Measurements from ENCODE around the gene IQUB. TPM values are rescaled to one million over a fixed set of nuclear protein-coding genes. Genes with fewer than 3 reads are reported as not detected.
"Not testable (repeated sequence)": the region's sequence is repeated elsewhere in the genome, so short reads cannot be mapped to it uniquely, and the experiment has no call there.

The IQUB gene
- total RNA-seq, 4 donors from 2014 or later = not detected

GRCh38 chr7:123538897-123539296 lies 4.5 kb upstream of the IQUB start:
- no peaks in the 10 kb centered on the region for H3K36me3 ChIP-seq
- peaks cover 0 to 4% (median 1%) of the 10 kb centered on the region in 4 donors for H3K4me1 ChIP-seq
- H3K4me3 ChIP-seq = no peak overlapping the region
- no peak for DNase-seq
- no peaks in the 10 kb centered on the region for H3K9me3 ChIP-seq
- H3K27ac ChIP-seq = no peak overlapping the region
- no peaks in the 10 kb centered on the region for H3K27me3 ChIP-seq
- TF ChIP-seq POLR2A (IDR thresholded peaks at IDR 0.05) = no peak

GRCh38 chr7:123538189-123538714 lies 3.9 kb upstream of the IQUB start:
- no peaks in the 10 kb centered on the region for H3K27me3 ChIP-seq
- H3K9me3 ChIP-seq = no peaks in the 10 kb centered on the region
- peaks cover 0 to 9% (median 3%) of the 10 kb centered on the region in 4 donors for H3K4me1 ChIP-seq
- H3K4me3 ChIP-seq = no peak overlapping the region
- no peak for DNase-seq
- H3K27ac ChIP-seq = no peak overlapping the region
- TF ChIP-seq, protein P1, sequence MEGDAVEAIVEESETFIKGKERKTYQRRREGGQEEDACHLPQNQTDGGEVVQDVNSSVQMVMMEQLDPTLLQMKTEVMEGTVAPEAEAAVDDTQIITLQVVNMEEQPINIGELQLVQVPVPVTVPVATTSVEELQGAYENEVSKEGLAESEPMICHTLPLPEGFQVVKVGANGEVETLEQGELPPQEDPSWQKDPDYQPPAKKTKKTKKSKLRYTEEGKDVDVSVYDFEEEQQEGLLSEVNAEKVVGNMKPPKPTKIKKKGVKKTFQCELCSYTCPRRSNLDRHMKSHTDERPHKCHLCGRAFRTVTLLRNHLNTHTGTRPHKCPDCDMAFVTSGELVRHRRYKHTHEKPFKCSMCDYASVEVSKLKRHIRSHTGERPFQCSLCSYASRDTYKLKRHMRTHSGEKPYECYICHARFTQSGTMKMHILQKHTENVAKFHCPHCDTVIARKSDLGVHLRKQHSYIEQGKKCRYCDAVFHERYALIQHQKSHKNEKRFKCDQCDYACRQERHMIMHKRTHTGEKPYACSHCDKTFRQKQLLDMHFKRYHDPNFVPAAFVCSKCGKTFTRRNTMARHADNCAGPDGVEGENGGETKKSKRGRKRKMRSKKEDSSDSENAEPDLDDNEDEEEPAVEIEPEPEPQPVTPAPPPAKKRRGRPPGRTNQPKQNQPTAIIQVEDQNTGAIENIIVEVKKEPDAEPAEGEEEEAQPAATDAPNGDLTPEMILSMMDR (IDR thresholded peaks at IDR 0.05) = no peak
- TF ChIP-seq POLR2A (IDR thresholded peaks at IDR 0.05) = no peak
- no peaks in the 10 kb centered on the region for H3K36me3 ChIP-seq

DNA sequence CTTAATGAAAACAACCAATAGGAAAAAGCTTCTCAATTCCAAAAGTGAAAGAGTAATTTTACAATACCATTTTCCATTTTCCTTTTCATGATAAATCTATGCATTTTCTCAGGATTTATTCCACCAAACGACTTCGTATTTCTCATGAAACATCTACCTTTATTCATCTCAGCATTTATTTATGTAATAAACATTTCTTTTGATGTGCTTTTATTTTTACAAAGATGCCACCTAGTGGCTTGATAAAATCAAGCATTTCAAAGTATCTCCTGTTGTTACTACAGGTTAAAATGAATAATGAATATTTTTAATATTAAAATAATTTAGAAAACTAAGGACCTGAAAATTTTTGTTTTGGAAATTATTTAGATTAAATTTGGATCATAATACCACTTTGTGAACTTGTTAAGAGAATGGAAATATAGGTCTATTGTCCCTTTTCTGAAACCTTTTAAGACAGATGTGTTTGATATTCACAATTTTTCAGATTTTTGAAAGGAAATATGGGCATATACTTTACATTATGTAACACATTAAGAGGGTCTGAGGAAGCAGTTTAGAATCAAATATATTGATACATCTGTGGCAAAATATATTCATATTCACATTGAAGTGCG lies 2.7 kb upstream of the IQUB start:
- H3K4me1 ChIP-seq = peaks cover 0 to 9% (median 3%) of the 10 kb centered on the region in 4 donors
- no peak for DNase-seq
- no peaks in the 10 kb centered on the region for H3K36me3 ChIP-seq
- H3K27ac ChIP-seq = no peak overlapping the region
- H3K27me3 ChIP-seq = no peaks in the 10 kb centered on the region
- no peaks in the 10 kb centered on the region for H3K9me3 ChIP-seq
- H3K4me3 ChIP-seq = no peak overlapping the region
- TF ChIP-seq POLR2A (IDR thresholded peaks at IDR 0.05) = no peak
- TF ChIP-seq, protein P1 (IDR thresholded peaks at IDR 0.05) = peak in 5 of 6 experiments; percentile 22 to 55 (median 46)

GRCh38 chr7:123535517-123535916 lies 1.1 kb upstream of the IQUB start:
- peak in 1 of 3 donors; percentile 39 for DNase-seq
- Histone ChIP-seq H3K4me1 (peaks cover 0 to 9% (median 3%) of the 10 kb centered on the region in 4 donors), H3K9me3 (no peaks in the 10 kb centered on the region), H3K4me3 (peak overlapping the region in 3 of 4 donors; percentile 55 to 68 (median 65)), H3K36me3 (no peaks in the 10 kb centered on the region), H3K27ac (peak overlapping the region in 1 of 4 donors; percentile 90), H3K27me3 (no peaks in the 10 kb centered on the region)
- TF ChIP-seq, protein P1 (IDR thresholded peaks at IDR 0.05) = no peak
- TF ChIP-seq POLR2A (IDR thresholded peaks at IDR 0.05) = no peak

GRCh38 chr7:123533929-123534382 lies 439 bp downstream of the IQUB start:
- peak in 1 of 3 donors; percentile 16 for DNase-seq
- Histone ChIP-seq H3K27me3 (no peaks in the 10 kb centered on the region), H3K4me1 (peaks cover 0 to 9% (median 3%) of the 10 kb centered on the region in 4 donors), H3K4me3 (peak overlapping the region; percentile 55 to 68 (median 64)), H3K36me3 (no peaks in the 10 kb centered on the region), H3K9me3 (no peaks in the 10 kb centered on the region), H3K27ac (peak overlapping the region in 1 of 4 donors; percentile 18)
- TF ChIP-seq POLR2A (IDR thresholded peaks at IDR 0.05) = no peak
- TF ChIP-seq, protein P1 (IDR thresholded peaks at IDR 0.05) = no peak

- TF ChIP-seq, protein P1 (IDR thresholded peaks at IDR 0.05) = no peak
- TF ChIP-seq POLR2A (IDR thresholded peaks at IDR 0.05) = no peak
- no peak overlapping the region for H3K27ac ChIP-seq
- H3K9me3 ChIP-seq = no peaks in the 10 kb centered on the region
- H3K27me3 ChIP-seq = no peaks in the 10 kb centered on the region
- H3K4me3 ChIP-seq = no peak overlapping the region
- peaks cover 0 to 9% (median 3%) of the 10 kb centered on the region in 4 donors for H3K4me1 ChIP-seq
- H3K36me3 ChIP-seq = no peaks in the 10 kb centered on the region
- no peak for DNase-seq
These were observed 860 bp downstream of the IQUB start for GRCh38 chr7:123533553-123533917.

DNA sequence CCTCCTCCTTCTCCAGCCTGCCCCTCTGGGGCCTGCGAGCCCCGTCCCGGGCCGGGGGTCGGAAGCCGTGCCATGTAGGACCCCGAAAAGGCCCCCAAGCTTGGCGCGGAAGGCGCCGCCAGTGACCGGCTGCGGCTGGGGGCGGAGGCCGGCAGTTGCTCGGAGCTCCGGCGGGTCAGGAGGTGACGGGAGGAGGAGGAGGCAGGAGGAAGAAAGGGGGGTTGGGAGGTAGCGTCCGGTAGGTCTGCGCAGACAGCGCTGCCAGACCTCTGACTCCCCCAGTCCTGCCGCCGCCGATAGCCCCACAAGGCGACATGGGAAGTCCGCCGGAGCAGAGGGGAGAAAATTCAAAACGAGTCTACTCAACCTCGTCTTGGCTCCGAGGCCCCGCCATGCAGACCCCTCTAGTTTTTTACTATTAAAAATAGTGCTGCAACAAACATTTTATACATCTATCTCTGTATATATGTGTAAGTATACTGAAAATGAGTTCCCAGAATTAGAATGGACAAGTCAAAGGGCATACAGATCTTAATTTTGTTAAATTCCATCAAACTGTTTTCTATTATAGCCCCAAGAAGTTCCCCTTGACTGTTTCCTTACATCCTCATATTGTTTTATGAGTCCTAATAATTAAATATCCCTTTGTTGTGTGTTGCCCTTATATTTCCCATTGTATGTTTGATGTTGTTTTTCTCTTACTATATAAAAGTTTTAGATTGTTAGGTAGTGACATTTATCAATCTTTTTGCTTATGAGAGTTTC lies 1.4 kb downstream of the IQUB start:
- peak in 2 of 3 donors; percentile 22 to 54 for DNase-seq
- H3K4me1 ChIP-seq, H3K36me3 ChIP-seq, H3K27me3 ChIP-seq, H3K9me3 ChIP-seq, H3K27ac ChIP-seq: not testable (repeated sequence)
- peak overlapping the region in 3 of 4 donors; percentile 9 to 45 (median 17) for H3K4me3 ChIP-seq

DNA sequence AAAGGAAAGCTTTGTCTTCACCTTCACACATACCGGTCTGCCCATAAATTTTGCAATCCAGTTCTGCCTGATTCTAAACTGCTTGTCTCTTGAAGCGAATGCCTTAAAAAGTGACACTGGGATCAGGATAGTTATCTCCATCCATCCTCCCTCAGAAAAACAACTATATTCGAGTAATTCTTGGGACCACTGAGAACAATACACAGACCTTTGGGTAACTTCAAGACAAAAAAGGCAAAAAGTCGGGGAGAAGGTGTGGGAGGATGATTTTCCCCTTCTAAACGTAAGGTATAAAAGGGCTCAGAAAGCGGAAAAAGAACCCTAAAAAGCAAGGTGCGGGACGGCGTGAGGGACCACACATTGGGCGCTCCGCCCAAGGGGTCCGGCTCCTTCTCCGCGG lies 2.1 kb downstream of the IQUB start:
- not testable (repeated sequence) for H3K4me1 ChIP-seq, H3K27ac ChIP-seq, H3K27me3 ChIP-seq, H3K9me3 ChIP-seq, H3K36me3 ChIP-seq, DNase-seq
- peak overlapping the region in 1 of 4 donors; percentile 45 for H3K4me3 ChIP-seq

All from Peyer's patch (tissue), 4 donors.